CD4-positive, alpha-beta T cell (primary cell): ENCODE results near the gene BLCAP. TPM values are rescaled to one million over a fixed set of nuclear protein-coding genes. Genes with fewer than 3 reads are reported as not detected.

ENCODE experiments used
- ATAC-seq: fragments of 200-7000 bp; cut with Tn5 transposase; one replicate; pipeline ENCODE4 v1.10.0; 2022; ENCODE audit warnings: mild to moderate bottlenecking; ENCODE audit not compliant: poor library complexity
- CTCF ChIA-PET: fragments of 350-600 bp; sonication (Branson Sonifier 250); formaldehyde crosslinking; loops from one replicate; lab custom pipeline; 2021; ENCODE audit warnings: antibody characterized with exemption, inconsistent platforms; lab: Charles Lee
- POLR2A ChIA-PET: fragments of 350-600 bp; sonication (Branson Sonifier 250); formaldehyde crosslinking; loops from one replicate; lab custom pipeline; 2021; ENCODE audit warnings: antibody characterized with exemption, inconsistent platforms; lab: Charles Lee
- DNase-seq, 14 experiments: peaks; one replicate each; pipeline ENCODE4 v3.0.0-alpha.2; 2013 to 2020; ENCODE audit warnings: mixed read lengths in 2 of 14
- H3K27ac ChIP-seq, 2 donors: one replicate each; pipeline versions ENCODE4 v1.5.1 to v1.7.0; 2013; ENCODE audit warnings: low read length in 2 of 2, low read depth in 1 of 2, mild to moderate bottlenecking in 1 of 2
- H3K27me3 ChIP-seq, 2 experiments: 1 replicate in 1 of 2; 2 replicates in 1 of 2; pipeline versions ENCODE4 v1.6.1 to v1.7.0; 2013; ENCODE audit warnings: low read length in 2 of 2, control low read depth in 1 of 2, mild to moderate bottlenecking in 1 of 2, moderate library complexity in 1 of 2; ENCODE audit not compliant: insufficient read depth in 2 of 2, control insufficient read depth in 1 of 2
- H3K36me3 ChIP-seq: one replicate; pipeline ENCODE4 v1.6.1; 2013; ENCODE audit warnings: low read length, control low read depth; ENCODE audit not compliant: insufficient read depth
- H3K4me1 ChIP-seq: one replicate; pipeline ENCODE4 v1.6.1; 2013; ENCODE audit warnings: low read length, control low read depth; ENCODE audit not compliant: insufficient read depth
- H3K4me3 ChIP-seq: one replicate; pipeline ENCODE4 v1.5.1; 2013; ENCODE audit warnings: mild to moderate bottlenecking, low read length, moderate library complexity
- H3K9me3 ChIP-seq, 2 experiments: 1 replicate in 1 of 2; 2 replicates in 1 of 2; pipeline versions ENCODE4 v1.6.1 to v1.7.0; 2013; ENCODE audit warnings: low read length in 2 of 2, mild to moderate bottlenecking in 2 of 2, control low read depth in 1 of 2, moderate library complexity in 1 of 2; ENCODE audit not compliant: control insufficient read depth in 1 of 2, insufficient read depth in 1 of 2
- H3K27ac Mint-ChIP-seq: one replicate; pipeline ENCODE4 v1.8.0; 2020; ENCODE audit warnings: mixed read lengths
- H3K27me3 Mint-ChIP-seq: one replicate; pipeline ENCODE4 v1.8.0; 2021; ENCODE audit warnings: mixed read lengths
- H3K36me3 Mint-ChIP-seq: one replicate; pipeline ENCODE4 v1.8.0; 2021; ENCODE audit warnings: low read depth, mixed read lengths
- H3K4me1 Mint-ChIP-seq: one replicate; pipeline ENCODE4 v1.8.0; 2021; ENCODE audit warnings: low read depth, mixed read lengths
- H3K4me3 Mint-ChIP-seq: one replicate; pipeline ENCODE4 v1.8.0; 2020; ENCODE audit warnings: mild to moderate bottlenecking, mixed read lengths
- H3K9me3 Mint-ChIP-seq: one replicate; pipeline ENCODE4 v1.8.0; 2020; ENCODE audit warnings: mixed read lengths
- CTCF ChIP-seq: fragments of 200-600 bp; IDR thresholded peaks from one replicate; pipeline ENCODE4 v1.8.0; 2022; ENCODE audit warnings: antibody characterized with exemption, mild to moderate bottlenecking
- intact Hi-C, 2 experiments: fragments of 100-400 bp; cut with DNase I in 1 of 2; cut with micrococcal nuclease in 1 of 2; formaldehyde crosslinking; loops; one replicate each; pipeline versions ENCODE4 v1.15.1 to v1.9.0; 2023 to 2025; cut with DNase I, micrococcal nuclease
- total RNA-seq, 174 experiments: library from RNA in 2 of 174; stranded (reverse) in 2 of 174; gene quantifications; one replicate each; pipeline ENCODE4 v1.2.3 and lab custom pipeline; 2021 to 2026

Gene BLCAP
- total RNA-seq, 2 experiments from 2014 or later, result 59.4 to 60.1 TPM

- no peaks in the 10 kb centered on the region for H3K4me1 ChIP-seq
- H3K4me3 ChIP-seq, result no peak overlapping the region
- ATAC-seq (no peak), DNase-seq (peak in 1 of 14 experiments; percentile 7)
- no peaks in the 10 kb centered on the region for H3K9me3 ChIP-seq
- H3K27me3 ChIP-seq, result no peaks in the 10 kb centered on the region
- peaks cover 12% of the 10 kb centered on the region for H3K36me3 ChIP-seq
- H3K36me3 Mint-ChIP-seq, result peaks cover 10% of the 10 kb centered on the region
- no peaks in the 10 kb centered on the region for H3K9me3 Mint-ChIP-seq
- H3K27ac ChIP-seq, result no peak overlapping the region
- H3K4me1 Mint-ChIP-seq, result no peaks in the 10 kb centered on the region
- no peak overlapping the region for H3K27ac Mint-ChIP-seq
- H3K27me3 Mint-ChIP-seq, result no peaks in the 10 kb centered on the region
- ChIA-PET CTCF (no interaction called here), POLR2A (no interaction called here)
- H3K4me3 Mint-ChIP-seq, result no peak overlapping the region
- intact Hi-C loops, result no loop called here
- TF ChIP-seq CTCF, result no peak
Observed at GRCh38 chr20:37505263-37506151, 22.2 kb downstream of the BLCAP start.

- Histone ChIP-seq H3K4me3 (no peak overlapping the region), H3K27me3 (no peaks in the 10 kb centered on the region), H3K9me3 (no peaks in the 10 kb centered on the region), H3K4me1 (no peaks in the 10 kb centered on the region), H3K36me3 (peaks cover 12% of the 10 kb centered on the region), H3K27ac (no peak overlapping the region)
- Mint-ChIP-seq H3K4me3 (no peak overlapping the region), H3K27me3 (no peaks in the 10 kb centered on the region), H3K27ac (no peak overlapping the region), H3K4me1 (no peaks in the 10 kb centered on the region), H3K36me3 (peaks cover 4% of the 10 kb centered on the region), H3K9me3 (no peaks in the 10 kb centered on the region)
- POLR2A ChIA-PET, result no interaction called here
- DNase-seq, result peak in 1 of 14 experiments; percentile 22
- ATAC-seq, result no peak
- CTCF ChIA-PET, result no interaction called here
- intact Hi-C loops, result no loop called here
- TF ChIP-seq CTCF, result no peak
Observed at GRCh38 chr20:37504404-37505096, 23.1 kb downstream of the BLCAP start.

- H3K27ac ChIP-seq, result no peak overlapping the region
- no peaks in the 10 kb centered on the region for H3K4me1 Mint-ChIP-seq
- TF ChIP-seq CTCF, result no peak
- ChIA-PET POLR2A (no interaction called here), CTCF (no interaction called here)
- DNase-seq (peak in 1 of 14 experiments; percentile 6), ATAC-seq (no peak)
- H3K9me3 ChIP-seq, result no peaks in the 10 kb centered on the region
- H3K36me3 ChIP-seq, result peaks cover 2% of the 10 kb centered on the region
- H3K36me3 Mint-ChIP-seq, result no peaks in the 10 kb centered on the region
- H3K27me3 Mint-ChIP-seq, result no peaks in the 10 kb centered on the region
- H3K9me3 Mint-ChIP-seq, result no peaks in the 10 kb centered on the region
- no peaks in the 10 kb centered on the region for H3K27me3 ChIP-seq
- intact Hi-C loops, result no loop called here
- no peak overlapping the region for H3K27ac Mint-ChIP-seq
- H3K4me1 ChIP-seq, result no peaks in the 10 kb centered on the region
- H3K4me3 ChIP-seq, result no peak overlapping the region
- H3K4me3 Mint-ChIP-seq, result no peak overlapping the region
Observed at GRCh38 chr20:37503256-37503927, 24.3 kb downstream of the BLCAP start.
